Subcutaneous adipose tissue (tissue), 4 donors: ENCODE data around the gene ATG10. TPM values are rescaled to one million over a fixed set of nuclear protein-coding genes. Genes with fewer than 3 reads are reported as not detected.

Experiments used
- CTCF ChIP-seq: fragments of 450-650 bp; IDR thresholded peaks from one replicate; pipeline ENCODE4 v1.5.1; 2016; ENCODE audit warnings: low read depth, mild to moderate bottlenecking, control low read depth, antibody characterized with exemption, moderate library complexity
- total RNA-seq, 4 donors: library from RNA; depleted of rRNA; stranded (reverse); fragments of >200 nt; gene quantifications; one replicate each; pipeline ENCODE4 v1.1.0, GENCODE V29; 2016

The ATG10 gene
- total RNA-seq, 4 donors from 2014 or later, result 7.0 to 17.9 (median 7.6) TPM

- TF ChIP-seq CTCF, result no peak
These were observed 100.3 kb downstream of the ATG10 start for GRCh38 chr5:82072138-82072537.

GRCh38 chr5:82073179-82073578 lies 101.4 kb downstream of the ATG10 start:
- no peak for TF ChIP-seq CTCF

GRCh38 chr5:82074950-82075349 lies 103.1 kb downstream of the ATG10 start:
- no peak for TF ChIP-seq CTCF

GRCh38 chr5:82077496-82077895 lies 105.7 kb downstream of the ATG10 start:
- no peak for TF ChIP-seq CTCF

- TF ChIP-seq CTCF, result no peak
These were observed 119.8 kb downstream of the ATG10 start for GRCh38 chr5:82091617-82092016.

GRCh38 chr5:82095536-82095935 lies 123.7 kb downstream of the ATG10 start:
- TF ChIP-seq CTCF, result no peak

GRCh38 chr5:82096249-82096648 lies 124.4 kb downstream of the ATG10 start:
- TF ChIP-seq CTCF, result no peak
